A673 (cell line): Measurements from ENCODE around the gene ZNF184. TPM values are rescaled to one million over a fixed set of nuclear protein-coding genes. Genes with fewer than 3 reads are reported as not detected.

Experiments used
- BruUV-seq: library from RNA; stranded (reverse); fragments of 400-500 nt; replicated peaks from 2 replicates; lab custom pipeline; 2021; lab: Mats Ljungman, UMichigan
- CTCF ChIA-PET: fragments of 300-600 bp; sonication (Branson Sonifier 250); formaldehyde crosslinking; loops from one replicate; lab custom pipeline; 2022; ENCODE audit warnings: antibody characterized with exemption; lab: Charles Lee
- POLR2A ChIA-PET: fragments of 300-600 bp; sonication (Branson Sonifier 250); formaldehyde crosslinking; loops from one replicate; lab custom pipeline; 2022; ENCODE audit warnings: antibody characterized with exemption; ENCODE audit not compliant: low non-redundant PET; lab: Charles Lee
- DNase-seq: peaks from one replicate; pipeline ENCODE4 v3.0.0-alpha.2; 2015; ENCODE audit warnings: low spot score
- H3K27ac ChIP-seq: fragments of 200-600 bp; sonication (generic); 2 replicates; pipeline ENCODE4 v1.5.1; 2016; ENCODE audit warnings: mixed run types, low read depth, mild to moderate bottlenecking, mixed read lengths, antibody characterized with exemption, low read length; ENCODE audit not compliant: poor library complexity, severe bottlenecking
- H3K27me3 ChIP-seq: fragments of 200-600 bp; sonication (generic); replicated peaks from 2 replicates; pipeline ENCODE4 v1.6.1; 2017; ENCODE audit warnings: mixed run types, low read depth, mild to moderate bottlenecking, mixed read lengths, antibody characterized with exemption, low read length; ENCODE audit not compliant: insufficient read depth, poor library complexity
- H3K36me3 ChIP-seq: fragments of 200-600 bp; sonication (generic); 2 replicates; pipeline ENCODE4 v1.6.1; 2016; ENCODE audit warnings: mixed run types, mild to moderate bottlenecking, mixed read lengths, antibody characterized with exemption, low read length; ENCODE audit not compliant: insufficient read depth, poor library complexity, severe bottlenecking
- H3K4me1 ChIP-seq: fragments of 200-600 bp; sonication (generic); 2 replicates; pipeline ENCODE4 v1.6.1; 2017; ENCODE audit warnings: mixed run types, mild to moderate bottlenecking, mixed read lengths, antibody characterized with exemption, low read length; ENCODE audit not compliant: insufficient read depth, poor library complexity, severe bottlenecking
- H3K4me3 ChIP-seq: fragments of 200-600 bp; sonication (generic); 2 replicates; pipeline ENCODE4 v1.5.1; 2016; ENCODE audit warnings: low read depth, mixed run types, mild to moderate bottlenecking, mixed read lengths, low read length; ENCODE audit not compliant: poor library complexity, severe bottlenecking
- H3K9me3 ChIP-seq: fragments of 200-600 bp; sonication (generic); 2 replicates; pipeline ENCODE4 v1.6.1; 2016; ENCODE audit warnings: mixed run types, low read depth, mild to moderate bottlenecking, mixed read lengths, antibody characterized with exemption, low read length; ENCODE audit not compliant: poor library complexity, severe bottlenecking
- EZH2 ChIP-seq: fragments of 200-600 bp; sonication (generic); IDR thresholded peaks from 2 replicates; pipeline ENCODE4 v1.6.1; 2017; ENCODE audit warnings: borderline replicate concordance, low read depth, mild to moderate bottlenecking, mixed read lengths, antibody characterized with exemption, low read length; ENCODE audit not compliant: poor library complexity, severe bottlenecking
- intact Hi-C: fragments of 100-400 bp; cut with micrococcal nuclease; formaldehyde crosslinking; loops from one replicate; pipeline ENCODE4 v1.10.0; 2022; ENCODE audit not compliant: unreplicated experiment
- total RNA-seq: library from RNA; stranded (reverse); gene quantifications from 2 replicates; pipeline ENCODE4 v1.2.3, GENCODE V29; 2021
- TF ChIP-seq, protein P1 (sequence below): fragments of 300-800, 200-600 bp; sonication (generic); conservative IDR thresholded peaks from 2 replicates; pipeline ENCODE4 v1.5.1; 2017; ENCODE audit warnings: low read depth, mild to moderate bottlenecking, antibody characterized with exemption, low read length, moderate library complexity, mixed read lengths

Gene ZNF184
- total RNA-seq, 1 experiment from 2014 or later, result 19.1 TPM

- no peaks in the 10 kb centered on the region for H3K4me1 ChIP-seq
- H3K27me3 ChIP-seq, result no peaks in the 10 kb centered on the region
- no peak overlapping the region for H3K4me3 ChIP-seq
- H3K27ac ChIP-seq, result no peak overlapping the region
- peaks cover 37% of the 10 kb centered on the region for H3K36me3 ChIP-seq
- no peak for DNase-seq
- no peak for TF ChIP-seq EZH2
- TF ChIP-seq, protein P1, sequence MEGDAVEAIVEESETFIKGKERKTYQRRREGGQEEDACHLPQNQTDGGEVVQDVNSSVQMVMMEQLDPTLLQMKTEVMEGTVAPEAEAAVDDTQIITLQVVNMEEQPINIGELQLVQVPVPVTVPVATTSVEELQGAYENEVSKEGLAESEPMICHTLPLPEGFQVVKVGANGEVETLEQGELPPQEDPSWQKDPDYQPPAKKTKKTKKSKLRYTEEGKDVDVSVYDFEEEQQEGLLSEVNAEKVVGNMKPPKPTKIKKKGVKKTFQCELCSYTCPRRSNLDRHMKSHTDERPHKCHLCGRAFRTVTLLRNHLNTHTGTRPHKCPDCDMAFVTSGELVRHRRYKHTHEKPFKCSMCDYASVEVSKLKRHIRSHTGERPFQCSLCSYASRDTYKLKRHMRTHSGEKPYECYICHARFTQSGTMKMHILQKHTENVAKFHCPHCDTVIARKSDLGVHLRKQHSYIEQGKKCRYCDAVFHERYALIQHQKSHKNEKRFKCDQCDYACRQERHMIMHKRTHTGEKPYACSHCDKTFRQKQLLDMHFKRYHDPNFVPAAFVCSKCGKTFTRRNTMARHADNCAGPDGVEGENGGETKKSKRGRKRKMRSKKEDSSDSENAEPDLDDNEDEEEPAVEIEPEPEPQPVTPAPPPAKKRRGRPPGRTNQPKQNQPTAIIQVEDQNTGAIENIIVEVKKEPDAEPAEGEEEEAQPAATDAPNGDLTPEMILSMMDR, result no peak
- ChIA-PET POLR2A (no interaction called here), CTCF (no interaction called here)
- H3K9me3 ChIP-seq, result peaks cover 72% of the 10 kb centered on the region
- intact Hi-C loops, result no loop called here
- BruUV-seq, result no TSS peak
Measured at GRCh38 chr6:27448456-27448855, 24.4 kb downstream of the ZNF184 start.

DNA sequence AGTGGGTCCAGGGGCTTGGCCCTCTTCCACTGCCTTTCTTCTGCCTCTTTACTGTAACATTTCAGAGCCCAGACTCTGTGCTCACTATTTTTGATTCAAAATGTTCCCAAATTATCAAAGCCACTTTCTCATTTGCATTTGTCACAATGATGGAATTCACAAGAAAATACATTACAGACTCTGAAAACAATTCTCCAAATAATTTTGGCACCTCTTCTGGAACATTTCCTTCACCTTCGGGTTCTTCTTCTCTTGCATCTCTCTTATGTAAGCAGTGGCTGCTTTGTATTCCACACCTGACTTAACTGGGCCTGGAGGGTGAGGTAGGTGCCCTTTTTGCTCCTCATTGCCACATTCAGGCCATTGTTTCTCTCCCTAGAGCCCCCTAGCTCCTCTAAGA, 30.0 kb downstream of the ZNF184 start:
- no TSS peak for BruUV-seq
- no peak overlapping the region for H3K4me3 ChIP-seq

GRCh38 chr6:27441001-27441400, 31.9 kb downstream of the ZNF184 start:
- TF ChIP-seq EZH2, result no peak
- TF ChIP-seq, protein P1, result no peak
- CTCF ChIA-PET, result no interaction called here
- H3K4me1 ChIP-seq, result no peaks in the 10 kb centered on the region
- no peaks in the 10 kb centered on the region for H3K36me3 ChIP-seq
- POLR2A ChIA-PET, result no interaction called here
- no peaks in the 10 kb centered on the region for H3K27me3 ChIP-seq
- H3K27ac ChIP-seq, result no peak overlapping the region
- no peak for DNase-seq
- no TSS peak for BruUV-seq
- peaks cover 8% of the 10 kb centered on the region for H3K9me3 ChIP-seq
- H3K4me3 ChIP-seq, result no peak overlapping the region
- intact Hi-C loops, result no loop called here

More for the DNA sequence above, 30.0 kb downstream of the ZNF184 start:
- no peak for TF ChIP-seq EZH2
- TF ChIP-seq, protein P1, result no peak
- Histone ChIP-seq H3K27me3 (no peaks in the 10 kb centered on the region), H3K36me3 (no peaks in the 10 kb centered on the region), H3K9me3 (peaks cover 16% of the 10 kb centered on the region), H3K4me1 (no peaks in the 10 kb centered on the region), H3K27ac (no peak overlapping the region)
- ChIA-PET POLR2A (no interaction called here), CTCF (no interaction called here)
- intact Hi-C loops, result no loop called here
- no peak for DNase-seq
